Measurements from ENCODE around the gene EML2. TPM values are rescaled to one million over a fixed set of nuclear protein-coding genes. Genes with fewer than 3 reads are reported as not detected.

The EML2 gene
- total and polyA plus RNA-seq, 2 experiments from 2014 or later, result 13.9 to 17.0 TPM

- WGBS (ENCODE audit: low lambda C conversion rate, missing lambda C conversion rate), result 21% methylated on average over 14 of the region's 14 CpGs
These were observed 18.4 kb upstream of the EML2 start for GRCh38 chr19:45657520-45658167.

DNA sequence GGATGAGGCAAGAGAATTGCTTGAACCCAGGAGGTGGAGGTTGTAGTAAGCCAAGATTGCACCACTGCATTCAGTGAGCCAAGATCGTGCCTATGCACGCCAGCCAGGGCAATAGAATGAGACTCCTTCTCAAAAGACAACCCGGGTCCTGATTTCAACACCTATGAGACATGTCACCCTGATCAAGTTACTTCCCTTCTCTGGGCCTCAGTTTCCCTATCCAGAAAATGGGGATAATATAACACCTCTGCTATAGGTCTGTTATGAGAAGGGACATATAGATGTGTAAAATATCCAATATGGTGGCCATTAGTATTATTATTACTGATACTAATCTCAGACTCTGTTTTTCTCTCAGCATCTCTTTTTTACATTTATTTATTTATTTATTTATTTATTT, 15.9 kb upstream of the EML2 start:
- Histone ChIP-seq H3K36me3 (replicated peaks; ENCODE audit: insufficient read depth, low read depth) (no peaks in the 10 kb centered on the region), H4K20me1 (ENCODE audit: insufficient read depth, poor library complexity, severe bottlenecking) (no peaks in the 10 kb centered on the region), H3K27me3 (no peaks in the 10 kb centered on the region), H3K4me3 (no peak overlapping the region), H3K4me2 (no peak overlapping the region), H3K27ac (no peak overlapping the region), H3K79me2 (no peaks in the 10 kb centered on the region), H3K9me2 (replicated peaks; ENCODE audit: insufficient read depth) (no peaks in the 10 kb centered on the region), H3K4me1 (ENCODE audit: insufficient read depth) (peaks cover 14% of the 10 kb centered on the region), H2AFZ (no peak overlapping the region), H3K9me3 (ENCODE audit: low read depth) (no peaks in the 10 kb centered on the region)
- 94% methylated on average over 3 of the region's 3 CpGs for WGBS (ENCODE audit: low lambda C conversion rate, missing lambda C conversion rate)
- TF ChIP-seq, protein P1, sequence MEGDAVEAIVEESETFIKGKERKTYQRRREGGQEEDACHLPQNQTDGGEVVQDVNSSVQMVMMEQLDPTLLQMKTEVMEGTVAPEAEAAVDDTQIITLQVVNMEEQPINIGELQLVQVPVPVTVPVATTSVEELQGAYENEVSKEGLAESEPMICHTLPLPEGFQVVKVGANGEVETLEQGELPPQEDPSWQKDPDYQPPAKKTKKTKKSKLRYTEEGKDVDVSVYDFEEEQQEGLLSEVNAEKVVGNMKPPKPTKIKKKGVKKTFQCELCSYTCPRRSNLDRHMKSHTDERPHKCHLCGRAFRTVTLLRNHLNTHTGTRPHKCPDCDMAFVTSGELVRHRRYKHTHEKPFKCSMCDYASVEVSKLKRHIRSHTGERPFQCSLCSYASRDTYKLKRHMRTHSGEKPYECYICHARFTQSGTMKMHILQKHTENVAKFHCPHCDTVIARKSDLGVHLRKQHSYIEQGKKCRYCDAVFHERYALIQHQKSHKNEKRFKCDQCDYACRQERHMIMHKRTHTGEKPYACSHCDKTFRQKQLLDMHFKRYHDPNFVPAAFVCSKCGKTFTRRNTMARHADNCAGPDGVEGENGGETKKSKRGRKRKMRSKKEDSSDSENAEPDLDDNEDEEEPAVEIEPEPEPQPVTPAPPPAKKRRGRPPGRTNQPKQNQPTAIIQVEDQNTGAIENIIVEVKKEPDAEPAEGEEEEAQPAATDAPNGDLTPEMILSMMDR (IDR thresholded peaks at IDR 0.05; ENCODE audit: poor library complexity), result no peak
- no peak for DNase-seq (ENCODE audit: low spot score)

More at GRCh38 chr19:45657520-45658167, 18.4 kb upstream of the EML2 start:
- Histone ChIP-seq H4K20me1 (ENCODE audit: insufficient read depth, poor library complexity, severe bottlenecking) (no peaks in the 10 kb centered on the region), H3K9me3 (ENCODE audit: low read depth) (no peaks in the 10 kb centered on the region), H3K4me1 (ENCODE audit: insufficient read depth) (peaks cover 14% of the 10 kb centered on the region), H3K79me2 (no peaks in the 10 kb centered on the region), H3K27me3 (no peaks in the 10 kb centered on the region), H3K9me2 (replicated peaks; ENCODE audit: insufficient read depth) (no peaks in the 10 kb centered on the region), H3K4me3 (no peak overlapping the region), H3K4me2 (peak overlapping the region; percentile 50), H3K36me3 (replicated peaks; ENCODE audit: insufficient read depth, low read depth) (no peaks in the 10 kb centered on the region), H3K27ac (peak overlapping the region; percentile 56), H2AFZ (no peak overlapping the region)
- TF ChIP-seq EZH2phosphoT487 (IDR thresholded peaks at IDR 0.05; ENCODE audit: low read depth, severe bottlenecking, unreplicated experiment), result no peak
- TF ChIP-seq, protein P1 (IDR thresholded peaks at IDR 0.05; ENCODE audit: poor library complexity), result no peak
- no peak for TF ChIP-seq EZH2 (IDR thresholded peaks at IDR 0.05; ENCODE audit: borderline replicate concordance)
- peak; percentile 78 for DNase-seq (ENCODE audit: low spot score)

DNA sequence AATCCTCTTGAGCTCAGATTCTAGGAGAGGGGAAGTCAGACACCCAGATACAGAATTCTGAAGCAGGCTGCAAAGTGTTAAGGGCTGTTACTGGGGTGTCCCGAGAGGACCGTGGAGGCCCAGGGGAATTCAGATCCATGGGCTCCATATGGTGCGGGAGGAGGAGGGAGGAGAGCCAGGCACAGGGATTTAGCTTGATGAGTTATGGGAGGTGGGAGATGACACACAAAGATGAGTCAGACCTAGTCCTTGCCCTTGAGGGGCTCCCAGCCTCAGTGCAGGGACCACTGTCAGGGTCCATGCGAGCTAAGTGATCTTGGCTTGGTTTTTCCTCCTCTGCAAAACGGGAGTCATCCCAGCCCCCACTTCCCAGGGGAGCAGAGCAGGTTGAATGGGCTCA, 14.4 kb upstream of the EML2 start:
- WGBS (ENCODE audit: low lambda C conversion rate, missing lambda C conversion rate), result 32% methylated on average over 5 of the region's 5 CpGs
- Histone ChIP-seq H3K36me3 (replicated peaks; ENCODE audit: insufficient read depth, low read depth) (no peaks in the 10 kb centered on the region), H3K9me2 (replicated peaks; ENCODE audit: insufficient read depth) (no peaks in the 10 kb centered on the region), H4K20me1 (ENCODE audit: insufficient read depth, poor library complexity, severe bottlenecking) (no peaks in the 10 kb centered on the region), H3K4me1 (ENCODE audit: insufficient read depth) (peaks cover 14% of the 10 kb centered on the region), H3K4me2 (no peak overlapping the region), H3K4me3 (no peak overlapping the region), H3K27ac (no peak overlapping the region), H3K9me3 (ENCODE audit: low read depth) (no peaks in the 10 kb centered on the region), H3K27me3 (no peaks in the 10 kb centered on the region), H2AFZ (no peak overlapping the region), H3K79me2 (no peaks in the 10 kb centered on the region)
- TF ChIP-seq, protein P1 (IDR thresholded peaks at IDR 0.05; ENCODE audit: poor library complexity), result no peak
- TF ChIP-seq EZH2 (IDR thresholded peaks at IDR 0.05; ENCODE audit: borderline replicate concordance) (no peak), EZH2phosphoT487 (IDR thresholded peaks at IDR 0.05; ENCODE audit: low read depth, severe bottlenecking, unreplicated experiment) (no peak)
- DNase-seq (ENCODE audit: low spot score), result no peak

All from hepatocyte (in vitro differentiated cells).